Activated CD8-positive, alpha-beta T cell treated with anti-CD3 and anti-CD28 coated beads for 36 hours (primary cell): Measurements from ENCODE around the gene RBPMS2. TPM values are rescaled to one million over a fixed set of nuclear protein-coding genes. Genes with fewer than 3 reads are reported as not detected.

Experiments
- ATAC-seq: fragments of 200-7000 bp; cut with Tn5 transposase; one replicate; pipeline ENCODE4 v1.10.0; 2021; ENCODE audit warnings: mild to moderate bottlenecking, moderate library complexity
- CTCF ChIA-PET: fragments of 350-600 bp; sonication (Branson Sonifier 250); formaldehyde crosslinking; loops from one replicate; lab custom pipeline; 2021; ENCODE audit warnings: antibody characterized with exemption; lab: Charles Lee
- POLR2A ChIA-PET: fragments of 350-600 bp; sonication (Branson Sonifier 250); formaldehyde crosslinking; loops from one replicate; lab custom pipeline; 2021; ENCODE audit warnings: antibody characterized with exemption; lab: Charles Lee
- DNase-seq: peaks from one replicate; pipeline ENCODE4 v3.0.0-alpha.2; 2020
- H3K27ac Mint-ChIP-seq: one replicate; pipeline ENCODE4 v1.8.0; 2021; ENCODE audit warnings: mild to moderate bottlenecking, mixed read lengths
- H3K27me3 Mint-ChIP-seq: one replicate; pipeline ENCODE4 v1.8.0; 2021; ENCODE audit warnings: mixed read lengths
- H3K36me3 Mint-ChIP-seq: one replicate; pipeline ENCODE4 v1.8.0; 2021; ENCODE audit warnings: low read depth, mixed read lengths
- H3K4me1 Mint-ChIP-seq: one replicate; pipeline ENCODE4 v1.8.0; 2021; ENCODE audit warnings: low read depth, mixed read lengths
- H3K4me3 Mint-ChIP-seq: one replicate; pipeline ENCODE4 v1.8.0; 2021; ENCODE audit warnings: mild to moderate bottlenecking, moderate library complexity, mixed read lengths
- H3K9me3 Mint-ChIP-seq: one replicate; pipeline ENCODE4 v1.8.0; 2021; ENCODE audit warnings: mixed read lengths
- intact Hi-C: fragments of 100-400 bp; cut with micrococcal nuclease; formaldehyde crosslinking; loops from one replicate; pipeline ENCODE4 v1.10.0; 2022
- total RNA-seq, 2 experiments: library from RNA; stranded (reverse); gene quantifications; one replicate each; pipeline ENCODE4 v1.2.3, GENCODE V29; 2021
- TF ChIP-seq, protein P1 (sequence below): fragments of 200-600 bp; IDR thresholded peaks from one replicate; pipeline ENCODE4 v1.8.0; 2022; ENCODE audit warnings: antibody characterized with exemption, mild to moderate bottlenecking

The RBPMS2 gene
- total RNA-seq, 2 experiments from 2014 or later: not detected

DNA sequence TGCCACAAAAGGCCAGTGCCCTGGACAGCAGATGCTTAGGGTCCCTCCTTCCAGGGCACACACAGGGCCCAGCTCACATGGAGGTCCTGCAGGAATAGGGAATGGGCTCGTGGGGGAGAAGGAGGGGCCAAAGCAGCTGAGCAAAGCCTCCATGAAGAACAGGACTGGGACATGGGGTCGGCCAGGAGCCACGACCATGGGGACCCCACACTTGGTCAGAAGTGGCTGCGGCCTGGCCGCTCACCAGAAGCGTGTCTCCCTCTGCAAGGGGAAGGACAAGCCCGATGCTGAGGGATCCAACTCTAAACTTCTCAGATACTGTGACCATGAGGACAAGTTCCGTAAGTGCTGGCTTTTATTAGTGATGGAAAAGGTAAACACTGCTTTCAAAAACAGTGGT lies 15.3 kb downstream of the RBPMS2 start:
- Mint-ChIP-seq H3K36me3 (no peaks in the 10 kb centered on the region), H3K4me3 (no peak overlapping the region), H3K27ac (no peak overlapping the region), H3K4me1 (no peaks in the 10 kb centered on the region), H3K9me3 (no peaks in the 10 kb centered on the region), H3K27me3 (no peaks in the 10 kb centered on the region)
- TF ChIP-seq, protein P1, sequence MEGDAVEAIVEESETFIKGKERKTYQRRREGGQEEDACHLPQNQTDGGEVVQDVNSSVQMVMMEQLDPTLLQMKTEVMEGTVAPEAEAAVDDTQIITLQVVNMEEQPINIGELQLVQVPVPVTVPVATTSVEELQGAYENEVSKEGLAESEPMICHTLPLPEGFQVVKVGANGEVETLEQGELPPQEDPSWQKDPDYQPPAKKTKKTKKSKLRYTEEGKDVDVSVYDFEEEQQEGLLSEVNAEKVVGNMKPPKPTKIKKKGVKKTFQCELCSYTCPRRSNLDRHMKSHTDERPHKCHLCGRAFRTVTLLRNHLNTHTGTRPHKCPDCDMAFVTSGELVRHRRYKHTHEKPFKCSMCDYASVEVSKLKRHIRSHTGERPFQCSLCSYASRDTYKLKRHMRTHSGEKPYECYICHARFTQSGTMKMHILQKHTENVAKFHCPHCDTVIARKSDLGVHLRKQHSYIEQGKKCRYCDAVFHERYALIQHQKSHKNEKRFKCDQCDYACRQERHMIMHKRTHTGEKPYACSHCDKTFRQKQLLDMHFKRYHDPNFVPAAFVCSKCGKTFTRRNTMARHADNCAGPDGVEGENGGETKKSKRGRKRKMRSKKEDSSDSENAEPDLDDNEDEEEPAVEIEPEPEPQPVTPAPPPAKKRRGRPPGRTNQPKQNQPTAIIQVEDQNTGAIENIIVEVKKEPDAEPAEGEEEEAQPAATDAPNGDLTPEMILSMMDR: no peak
- ATAC-seq (no peak), DNase-seq (no peak)
- POLR2A ChIA-PET: no interaction called here
- CTCF ChIA-PET: no interaction called here
- intact Hi-C loops: no loop called here

DNA sequence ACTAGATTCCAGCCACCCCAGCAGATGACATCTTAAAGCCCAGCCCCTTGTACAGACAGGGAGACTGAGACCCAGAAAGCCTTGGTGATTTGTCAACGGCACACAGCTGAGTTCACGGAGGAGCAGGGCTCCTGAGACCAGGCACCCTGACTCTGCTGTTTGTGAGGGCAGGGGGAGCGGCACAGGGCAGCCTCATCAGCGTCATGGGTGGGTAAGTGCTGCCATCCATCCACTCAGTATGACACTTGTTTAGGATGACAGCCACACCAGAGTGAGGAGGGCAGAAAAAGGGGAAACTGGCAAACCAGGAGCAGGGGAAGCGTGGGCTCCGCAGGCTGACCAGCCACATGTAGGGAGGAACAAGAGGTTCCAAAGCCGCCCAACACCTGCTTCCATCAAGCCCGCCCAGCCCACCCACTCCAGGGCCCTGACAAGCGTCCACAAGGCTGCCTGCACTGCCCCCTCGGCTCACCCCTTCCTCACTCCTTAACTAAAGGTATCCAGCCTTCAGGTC lies 19.9 kb downstream of the RBPMS2 start:
- TF ChIP-seq, protein P1: no peak
- Mint-ChIP-seq H3K9me3 (no peaks in the 10 kb centered on the region), H3K27ac (no peak overlapping the region), H3K4me1 (peaks cover 2% of the 10 kb centered on the region), H3K27me3 (peaks cover 2% of the 10 kb centered on the region), H3K4me3 (no peak overlapping the region), H3K36me3 (no peaks in the 10 kb centered on the region)
- intact Hi-C loops: no loop called here
- POLR2A ChIA-PET: no interaction called here
- CTCF ChIA-PET: no interaction called here
- DNase-seq (no peak), ATAC-seq (no peak)

DNA sequence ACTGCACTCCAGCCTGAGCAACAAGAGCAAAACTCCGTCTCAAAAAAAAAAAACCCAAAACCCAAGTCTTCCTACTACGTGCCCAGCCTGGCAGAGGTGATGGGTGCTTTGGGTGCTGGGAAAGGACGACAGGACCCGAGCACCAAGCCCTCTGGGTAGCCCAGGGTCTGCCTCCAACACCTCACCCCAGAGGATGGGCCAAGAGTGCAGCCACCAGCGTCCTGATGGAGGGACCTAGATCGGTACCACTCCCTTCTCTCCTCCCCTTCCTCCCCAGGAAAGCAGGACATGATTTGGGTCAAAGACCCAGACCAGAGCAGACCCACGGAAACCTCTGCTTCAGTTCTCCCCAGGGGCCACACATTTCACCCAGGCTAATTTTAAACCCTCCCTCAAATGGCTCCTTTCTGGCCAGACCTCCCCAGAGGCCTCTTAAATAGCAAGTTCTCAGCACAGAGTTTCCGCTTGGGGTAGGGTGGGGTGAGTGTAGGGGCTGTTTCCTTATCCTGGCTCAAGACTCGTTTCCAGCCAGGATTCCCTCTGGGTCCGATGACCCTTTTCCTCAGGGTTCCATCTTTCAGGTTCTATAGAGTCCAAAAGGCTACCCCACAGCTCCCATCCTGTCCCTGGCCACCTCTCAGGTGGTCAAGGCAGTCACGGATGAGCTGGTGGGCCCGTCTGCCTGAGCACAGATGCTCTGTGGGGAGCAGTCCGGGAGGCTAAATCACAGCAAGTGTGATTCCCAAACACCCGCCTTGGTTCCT lies 20.5 kb downstream of the RBPMS2 start:
- ChIA-PET CTCF (no interaction called here), POLR2A (no interaction called here)
- Mint-ChIP-seq H3K27ac (no peak overlapping the region), H3K4me1 (peaks cover 2% of the 10 kb centered on the region), H3K4me3 (no peak overlapping the region), H3K27me3 (peaks cover 2% of the 10 kb centered on the region), H3K9me3 (no peaks in the 10 kb centered on the region), H3K36me3 (no peaks in the 10 kb centered on the region)
- no peak for ATAC-seq
- no peak for DNase-seq
- TF ChIP-seq, protein P1: no peak
- intact Hi-C loops: no loop called here

DNA sequence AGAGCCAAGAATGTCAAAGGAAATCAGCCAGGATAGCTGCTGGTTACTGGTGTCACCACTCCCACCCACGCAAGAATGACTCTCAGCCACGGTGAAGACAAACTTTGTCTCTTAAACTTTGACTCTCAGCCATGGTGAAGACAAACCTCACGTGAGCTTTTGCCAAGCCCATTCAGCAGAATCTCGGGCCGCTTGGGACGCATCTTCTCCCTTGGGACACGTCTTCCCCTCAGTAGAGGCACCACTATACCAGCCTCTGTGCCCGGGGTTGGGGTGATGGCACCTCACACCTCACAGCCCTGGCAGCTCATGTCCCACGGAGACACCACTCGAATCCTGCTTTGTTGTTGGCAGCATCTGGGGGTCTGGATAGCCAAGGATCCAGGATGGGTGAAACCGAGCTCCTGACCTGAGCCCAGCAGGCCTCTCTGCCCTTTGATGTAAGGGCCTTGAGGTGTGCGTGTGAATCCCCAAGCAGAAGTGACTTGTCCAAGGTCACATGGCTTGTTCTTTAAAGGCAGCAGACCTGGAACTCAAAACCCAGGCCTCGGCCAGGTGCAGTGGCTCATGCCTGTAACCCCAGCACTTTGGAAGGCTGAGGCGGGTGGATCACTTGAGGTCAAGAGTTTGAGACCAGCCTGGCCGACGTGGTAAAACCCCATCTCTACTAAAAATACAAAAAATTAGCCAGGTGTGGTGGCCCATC lies 21.8 kb downstream of the RBPMS2 start:
- TF ChIP-seq, protein P1: no peak
- Mint-ChIP-seq H3K27ac (no peak overlapping the region), H3K9me3 (no peaks in the 10 kb centered on the region), H3K36me3 (no peaks in the 10 kb centered on the region), H3K27me3 (peaks cover 2% of the 10 kb centered on the region), H3K4me1 (peaks cover 2% of the 10 kb centered on the region), H3K4me3 (no peak overlapping the region)
- ChIA-PET CTCF (no interaction called here), POLR2A (interaction anchor here (0.6 kb wide), 1 partner anchor 54 kb away, joined by 3 read pairs; no protein-coding TSS in a partner anchor)
- intact Hi-C loops: no loop called here
- DNase-seq (peak; percentile 35), ATAC-seq (no peak)

DNA sequence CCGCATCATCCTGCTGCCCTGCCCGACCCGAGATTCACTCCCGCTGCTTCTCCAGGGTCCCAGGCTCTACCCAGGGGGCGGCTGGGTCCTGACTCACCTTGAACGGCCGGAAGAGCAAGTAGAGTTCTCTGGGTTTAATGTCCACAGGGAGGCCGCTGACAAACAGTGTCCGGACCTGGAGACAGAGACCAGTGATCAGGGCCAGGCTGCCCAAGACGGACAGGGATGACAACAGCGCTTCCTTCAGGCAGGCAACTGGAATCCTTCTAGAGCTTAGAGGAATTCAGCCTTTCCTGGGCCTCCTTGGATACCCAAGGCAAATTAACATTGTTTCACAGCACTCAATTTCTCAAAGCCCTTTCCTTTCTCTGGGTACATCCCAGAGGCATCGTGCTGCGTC lies 23.9 kb downstream of the RBPMS2 start:
- ChIA-PET POLR2A (no interaction called here), CTCF (no interaction called here)
- intact Hi-C loops: no loop called here
- H3K27ac Mint-ChIP-seq: no peak overlapping the region
- no peak for ATAC-seq
- TF ChIP-seq, protein P1: no peak
- peaks cover 4% of the 10 kb centered on the region for H3K27me3 Mint-ChIP-seq
- H3K4me1 Mint-ChIP-seq: peaks cover 2% of the 10 kb centered on the region
- no peak for DNase-seq
- no peak overlapping the region for H3K4me3 Mint-ChIP-seq
- H3K9me3 Mint-ChIP-seq: no peaks in the 10 kb centered on the region
- no peaks in the 10 kb centered on the region for H3K36me3 Mint-ChIP-seq
